Adipose tissue (tissue), 3 donors: ENCODE results near the gene TERC. TPM values are rescaled to one million over a fixed set of nuclear protein-coding genes. Genes with fewer than 3 reads are reported as not detected.
A peak's percentile ranks its signal among the peaks of the same experiment; 100 is the strongest.

Experiments
- H3K27ac ChIP-seq: one replicate; pipeline ENCODE4 v1.5.1; 2013; ENCODE audit warnings: low read depth, low read length
- WGBS, 3 donors: extraction: QIAGEN DNeasy Blood & Tissue Kit; methylation state at CpG; one replicate each; pipeline ENCODE4 v1.1.7; 2013; 5-methylcytosine and 5-hydroxymethylcytosine counted together
- polyA plus RNA-seq, 3 donors: library from polyadenylated mRNA; stranded (reverse); fragments of 200-250 nt; gene quantifications; one replicate each; pipeline ENCODE4 v1.2.3, GENCODE V29; 2013
- donor health status: healthy with polysubstance abuse.
- donor health status: Bipolar disorder and iron deficiency.
- donor health status: healthy.

Gene TERC
- not detected for polyA plus RNA-seq

- H3K27ac ChIP-seq: peak within 1 kb of the TSS; percentile 48
- WGBS, 3 donors: 4 to 8% (median 6%) methylated on average over 42 of the region's 42 CpGs
Measured at GRCh38 chr3:169764882-169765612, at the start of gene TERC. TERC (minus strand) TSS chr3:169765060.

- WGBS, 3 donors: 57 to 64% (median 58%) methylated on average over 27 of the region's 27 CpGs
- H3K27ac ChIP-seq: no peak overlapping the region
Measured at GRCh38 chr3:169813757-169814517, 49.1 kb upstream of the TERC start.

DNA sequence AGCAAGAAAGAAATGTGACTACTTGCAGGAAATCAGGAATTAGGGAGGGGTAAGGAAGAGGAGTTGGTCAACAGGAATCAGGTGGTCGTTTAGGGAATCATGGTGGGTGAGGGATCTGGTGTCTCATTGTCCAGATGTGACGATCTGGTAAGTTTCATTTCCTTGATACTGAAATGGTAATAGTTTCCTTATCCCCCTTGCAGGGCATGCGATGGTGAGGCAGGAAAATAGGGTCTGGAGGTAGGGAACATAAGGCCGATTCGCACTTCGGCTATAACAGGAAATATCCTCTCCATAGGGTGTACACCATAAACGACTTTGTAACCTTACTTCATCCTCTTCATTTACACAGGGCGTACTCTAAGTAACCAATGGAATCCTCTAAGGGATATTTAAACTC is 48.4 kb upstream of the TERC start:
- 30 to 69% (median 33%) methylated on average over 8 of the region's 8 CpGs for WGBS, 3 donors
- no peak overlapping the region for H3K27ac ChIP-seq

GRCh38 chr3:169812332-169813235 is 47.7 kb upstream of the TERC start, which contains the start of the genes LRRC34 and LRRIQ4:
LRRC34 (minus strand) TSS chr3:169812904; CDS start chr3:169812548, 356 bp downstream.
LRRIQ4 (plus strand) TSS chr3:169812870; CDS start chr3:169821922, 9,052 bp downstream.
- WGBS, 3 donors: 5 to 10% (median 6%) methylated on average over 54 to 56 of the region's 56 CpGs

DNA sequence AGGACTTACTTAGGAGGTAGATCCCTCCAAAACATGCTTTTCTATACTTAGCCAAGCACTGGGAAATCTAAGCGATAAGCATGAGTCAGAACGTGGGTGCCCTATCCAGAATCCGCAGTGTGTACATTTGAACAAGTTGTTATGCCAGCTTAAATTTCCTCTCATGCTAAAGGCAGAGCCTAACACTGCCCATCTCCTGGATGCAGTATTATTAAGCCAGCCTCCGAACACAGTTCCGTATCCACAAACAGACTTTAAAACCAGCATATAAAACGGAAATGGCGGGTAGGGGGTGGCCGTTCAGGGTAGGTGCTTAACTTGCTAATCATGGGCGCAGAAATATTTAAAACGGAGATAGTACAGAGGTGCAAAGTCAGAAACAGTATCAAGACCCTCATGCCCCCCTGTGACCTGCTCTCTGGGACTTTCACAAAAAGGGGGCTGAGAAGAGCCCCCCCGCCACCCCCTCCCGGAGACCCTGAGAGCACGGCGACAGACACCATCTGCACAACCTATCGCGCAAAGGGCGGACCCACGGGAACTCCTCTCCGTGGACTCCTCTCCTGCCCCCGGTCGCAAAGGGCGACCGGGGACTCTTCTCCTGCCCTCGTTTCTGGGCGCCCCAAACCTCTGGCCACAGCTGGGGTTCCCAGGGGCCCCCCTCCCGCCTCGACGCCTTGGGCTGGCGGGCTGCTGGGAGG is 46.9 kb upstream of the TERC start:
- H3K27ac ChIP-seq: no peak overlapping the region
- WGBS, 3 donors: 1 to 6% (median 4%) methylated on average over 29 of the region's 29 CpGs

More at GRCh38 chr3:169812332-169813235, 47.7 kb upstream of the TERC start, which contains the start of the genes LRRC34 and LRRIQ4:
- no peak within 1 kb of the TSS for H3K27ac ChIP-seq

- H3K27ac ChIP-seq: no peak overlapping the region
- WGBS, 3 donors: 35 to 49% (median 35%) methylated on average over 2 of the region's 2 CpGs
Measured at GRCh38 chr3:169809230-169809795, 44.5 kb upstream of the TERC start.

DNA sequence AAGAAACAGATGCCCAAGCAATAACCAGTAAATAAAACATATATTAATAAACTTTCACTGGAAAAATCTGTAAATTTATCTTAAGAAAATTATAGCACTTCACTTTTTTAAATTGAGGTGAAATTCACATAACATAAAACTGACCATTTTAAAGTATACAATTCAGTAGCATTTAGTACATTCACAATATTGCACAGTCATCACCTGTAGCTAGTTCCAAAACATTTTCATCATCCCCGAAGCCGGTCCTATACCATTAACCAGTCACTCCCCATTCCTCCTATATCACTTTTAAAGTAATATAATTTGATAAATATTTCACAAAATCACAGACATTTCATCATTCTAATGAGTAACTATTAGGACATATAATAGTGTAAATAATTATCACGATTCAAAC is 39.8 kb upstream of the TERC start:
- no peak overlapping the region for H3K27ac ChIP-seq
- 90 to 92% (median 90%) methylated on average over 3 of the region's 3 CpGs for WGBS, 3 donors

- WGBS, 3 donors: 96 to 100% (median 98%) methylated on average over 1 of the region's 1 CpG
Measured at GRCh38 chr3:169792359-169792758, 27.5 kb upstream of the TERC start.

GRCh38 chr3:169790687-169791429 is 26.0 kb upstream of the TERC start:
- H3K27ac ChIP-seq: no peak overlapping the region
- 89 to 97% (median 92%) methylated on average over 4 of the region's 4 CpGs for WGBS, 3 donors

More at GRCh38 chr3:169792359-169792758, 27.5 kb upstream of the TERC start:
- H3K27ac ChIP-seq: no peak overlapping the region

- no peak overlapping the region for H3K27ac ChIP-seq
Measured at GRCh38 chr3:169790219-169790618, 25.4 kb upstream of the TERC start.

DNA sequence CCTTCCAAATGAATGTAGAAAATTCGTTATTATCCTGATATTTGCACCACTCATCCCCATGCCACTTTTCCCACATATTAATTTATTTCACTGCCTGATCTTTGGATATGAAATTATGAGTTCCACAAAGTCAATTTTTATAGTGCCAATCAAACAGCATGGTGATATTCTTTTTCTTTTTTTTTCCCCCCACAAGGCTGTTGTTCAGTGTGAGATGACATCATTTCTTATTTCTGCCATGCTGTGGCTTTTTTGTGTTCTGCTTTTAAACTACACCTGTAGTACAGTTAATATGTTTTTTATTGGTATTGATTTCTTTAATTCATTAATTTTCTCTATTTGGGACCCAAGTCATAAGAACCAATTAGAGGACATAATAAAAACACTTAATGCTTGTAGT is 22.9 kb upstream of the TERC start:
- H3K27ac ChIP-seq: no peak overlapping the region
- 54 to 81% (median 57%) methylated on average over 1 of the region's 1 CpG for WGBS, 3 donors

DNA sequence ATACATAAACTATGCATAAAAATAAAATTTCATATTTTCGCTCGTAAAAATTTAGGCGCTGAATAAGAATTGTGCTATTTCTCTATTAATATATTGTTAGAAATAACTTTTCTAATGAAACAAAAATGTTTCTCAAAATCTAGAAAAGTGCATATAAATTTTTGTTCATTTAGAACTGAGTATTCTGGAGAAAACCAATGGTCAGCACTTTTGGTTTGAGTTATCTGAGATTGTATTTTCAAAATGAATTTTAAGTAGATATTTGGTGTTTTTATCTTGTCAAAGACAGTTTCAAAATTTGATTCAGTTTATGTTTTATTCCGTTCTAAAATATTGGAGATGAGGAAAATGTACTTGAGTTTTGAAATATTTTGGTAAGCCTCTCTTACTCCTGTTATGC is 22.3 kb upstream of the TERC start:
- H3K27ac ChIP-seq: no peak overlapping the region
- 98% methylated on average over 4 of the region's 4 CpGs for WGBS, 3 donors

DNA sequence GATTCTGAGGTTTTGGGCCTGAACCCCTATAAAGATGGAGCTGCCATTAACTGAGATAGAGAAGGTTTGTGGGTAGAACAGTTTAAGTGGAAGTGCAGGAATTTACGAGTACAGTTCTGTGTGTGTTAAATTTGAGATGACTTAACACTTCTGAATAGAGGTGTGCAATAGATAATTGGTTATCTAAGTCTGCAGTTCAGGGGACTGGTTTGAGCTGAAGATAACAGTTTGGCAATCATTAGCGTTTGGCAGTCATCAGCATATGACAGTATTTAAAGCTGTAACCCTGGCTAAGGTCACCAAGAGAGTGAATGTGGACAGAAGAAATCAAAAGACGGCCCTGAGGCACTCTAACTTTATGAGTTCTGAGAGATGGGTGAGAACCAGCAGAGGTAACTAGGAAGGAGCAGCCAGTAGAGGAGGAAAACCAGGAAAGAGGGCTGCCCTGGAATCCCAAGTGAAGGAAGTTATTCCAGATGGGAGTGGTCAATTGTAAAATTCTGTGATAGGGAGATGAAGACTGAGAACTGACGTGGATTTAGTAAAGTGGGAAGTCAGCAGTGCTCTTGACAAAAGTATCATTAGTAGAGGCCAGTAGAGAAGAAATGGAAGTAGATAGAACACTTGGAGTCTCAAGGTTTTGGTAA is 16.5 kb upstream of the TERC start:
- WGBS, 3 donors: 77 to 84% (median 80%) methylated on average over 4 of the region's 4 CpGs
- H3K27ac ChIP-seq: no peak overlapping the region

DNA sequence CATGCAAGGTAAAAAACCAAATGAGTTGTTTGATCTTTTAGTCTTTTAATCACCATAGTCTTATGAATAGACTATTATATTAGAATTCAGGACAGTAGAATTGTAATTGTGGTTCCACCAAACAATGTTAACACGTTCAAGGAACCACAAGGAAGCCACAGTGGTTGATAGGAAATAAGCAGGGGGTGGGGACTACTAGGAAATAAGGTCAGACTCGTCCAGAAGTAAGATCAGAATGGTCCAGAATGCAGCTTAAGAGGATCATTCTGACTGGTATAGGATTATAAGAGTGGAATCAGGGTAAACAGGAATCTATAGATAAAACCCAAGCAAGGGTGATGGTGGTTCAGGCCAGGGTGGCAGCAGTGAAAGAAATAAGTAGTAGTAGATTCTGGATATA is 15.9 kb upstream of the TERC start:
- no peak overlapping the region for H3K27ac ChIP-seq
- 37 to 66% (median 43%) methylated on average over 2 of the region's 2 CpGs for WGBS, 3 donors

- H3K27ac ChIP-seq: no peak overlapping the region
- 66 to 85% (median 81%) methylated on average over 4 of the region's 4 CpGs for WGBS, 3 donors
Measured at GRCh38 chr3:169777822-169778221, 13.0 kb upstream of the TERC start.

DNA sequence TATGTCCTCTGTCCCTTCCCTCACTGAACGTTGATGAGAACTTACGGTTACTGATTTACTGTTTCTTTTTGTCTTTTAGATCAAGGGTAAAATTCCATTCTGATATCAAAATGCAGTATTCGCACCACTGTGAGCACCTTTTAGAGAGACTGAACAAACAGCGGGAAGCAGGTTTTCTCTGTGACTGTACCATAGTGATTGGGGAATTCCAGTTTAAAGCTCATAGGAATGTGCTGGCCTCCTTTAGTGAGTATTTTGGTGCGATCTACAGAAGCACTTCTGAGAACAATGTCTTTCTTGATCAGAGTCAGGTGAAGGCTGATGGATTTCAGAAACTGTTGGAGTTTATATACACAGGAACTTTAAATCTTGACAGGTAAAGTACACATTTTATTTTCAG is 9.3 kb upstream of the TERC start:
- no peak overlapping the region for H3K27ac ChIP-seq
- WGBS, 3 donors: 32 to 68% (median 52%) methylated on average over 5 of the region's 5 CpGs
